ENCODE results near the gene PLVAP.
A peak's percentile ranks its signal among the peaks of the same experiment; 100 is the strongest.

PLVAP gene

DNA sequence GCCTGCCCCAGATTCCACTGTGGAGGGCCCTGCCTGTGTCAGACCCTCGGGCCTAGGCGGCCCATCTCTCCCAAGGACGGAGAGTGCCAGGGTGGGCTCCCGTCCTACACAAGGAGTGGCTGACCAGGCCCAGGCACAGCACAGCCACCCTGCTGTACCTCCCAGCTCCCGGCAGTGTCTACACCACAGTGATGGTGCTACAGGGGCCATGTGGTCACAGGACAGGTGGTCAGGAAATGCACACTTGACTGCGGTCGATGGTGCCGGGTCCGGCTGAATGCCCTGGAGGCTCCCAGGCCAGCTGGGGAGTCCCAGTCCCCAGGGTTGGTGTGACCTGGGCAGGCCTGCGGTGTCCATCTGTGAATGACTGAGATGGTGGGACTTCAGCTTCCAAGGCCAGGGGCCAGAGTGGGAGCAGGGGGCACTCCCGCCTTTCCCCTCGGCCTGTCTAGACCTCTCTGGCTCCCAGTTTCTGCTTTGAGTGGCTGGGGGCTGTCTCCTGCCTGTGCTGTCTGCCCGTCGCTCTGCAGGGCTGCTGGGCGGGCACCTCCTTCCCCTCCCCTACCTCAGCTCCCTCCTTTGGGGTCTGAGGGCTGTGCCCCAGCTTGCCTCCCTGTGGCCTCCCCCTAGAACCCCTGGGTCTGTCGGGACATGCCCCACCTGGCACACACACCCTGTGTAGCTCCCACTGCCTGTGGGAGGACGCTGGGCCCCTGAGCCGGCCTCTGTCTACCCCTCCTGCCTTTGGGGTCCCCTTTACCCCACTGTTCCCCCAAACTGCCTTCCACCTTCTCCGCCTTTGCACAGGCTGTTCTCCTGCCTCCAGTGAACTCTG is 55.3 kb downstream of the PLVAP start:
- no peak for TF ChIP-seq ZNF274 (IDR thresholded peaks at IDR 0.05; ENCODE audit: low read depth, low read length)

DNA sequence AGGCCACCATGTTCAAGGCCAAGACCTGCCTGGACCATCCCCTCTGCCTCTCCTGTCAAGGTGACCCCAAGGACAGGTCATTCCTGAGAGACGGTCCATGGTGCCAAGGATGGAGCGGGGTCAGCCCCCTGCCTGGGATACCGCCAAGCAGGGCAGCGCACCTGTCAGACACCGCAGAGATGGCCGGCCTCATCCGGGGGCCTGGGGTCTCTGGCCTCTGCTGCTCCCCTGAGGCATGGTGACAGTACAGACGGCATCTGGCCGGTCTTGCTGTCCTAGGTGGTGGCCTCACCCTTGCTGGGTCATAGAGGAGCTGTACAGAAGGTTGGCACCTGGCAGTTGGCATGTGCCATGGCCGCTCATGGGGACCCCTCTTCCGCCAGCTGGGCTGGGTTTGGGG is 56.7 kb downstream of the PLVAP start:
- no peak for TF ChIP-seq ZNF274 (IDR thresholded peaks at IDR 0.05; ENCODE audit: low read depth, low read length)
- H3K4me3 ChIP-seq (ENCODE audit: low read length): no peak overlapping the region

More for the DNA sequence above, 55.3 kb downstream of the PLVAP start:
- H3K4me3 ChIP-seq (ENCODE audit: low read length): no peak overlapping the region

GRCh38 chr19:17319473-17320238 is 57.5 kb downstream of the PLVAP start:
- no peak overlapping the region for H3K4me3 ChIP-seq (ENCODE audit: low read length)
- no peak for TF ChIP-seq ZNF274 (IDR thresholded peaks at IDR 0.05; ENCODE audit: low read depth, low read length)

GRCh38 chr19:17318966-17319365 is 58.2 kb downstream of the PLVAP start:
- TF ChIP-seq ZNF274 (IDR thresholded peaks at IDR 0.05; ENCODE audit: low read depth, low read length): no peak
- H3K4me3 ChIP-seq (ENCODE audit: low read length): no peak overlapping the region

DNA sequence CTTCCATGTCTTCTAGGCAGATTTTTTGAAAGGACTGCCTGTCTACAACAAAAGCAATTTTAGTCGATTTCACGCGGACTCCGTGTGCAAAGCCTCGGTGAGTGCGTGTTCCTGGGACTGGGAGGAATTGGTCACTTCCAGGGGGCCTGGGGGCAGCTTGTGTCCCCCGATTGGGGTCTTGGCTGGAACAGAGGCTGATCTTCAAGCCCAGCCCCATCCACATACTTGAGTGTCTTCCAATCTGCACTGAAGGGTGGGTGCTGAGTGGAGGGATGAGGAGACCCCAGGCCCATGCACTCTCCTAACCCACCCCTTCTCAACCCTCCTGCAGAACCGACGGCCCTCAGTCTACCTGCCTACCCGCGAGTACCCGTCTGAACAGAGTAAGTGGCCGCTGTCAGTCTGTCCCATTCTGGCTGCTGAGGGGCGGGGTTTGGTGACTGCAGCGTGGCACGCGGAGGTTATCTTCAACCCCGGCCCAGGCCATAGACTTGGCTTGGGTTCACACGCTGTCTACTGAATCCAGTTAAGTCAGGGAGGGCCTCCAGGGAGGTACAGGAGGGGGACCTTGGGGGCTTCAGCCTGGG is 63.0 kb downstream of the PLVAP start:
- no peak overlapping the region for H3K4me3 ChIP-seq (ENCODE audit: low read length)
- no peak for TF ChIP-seq ZNF274 (IDR thresholded peaks at IDR 0.05; ENCODE audit: low read depth, low read length)

GRCh38 chr19:17312189-17313113 is 64.7 kb downstream of the PLVAP start:
- no peak for TF ChIP-seq ZNF274 (IDR thresholded peaks at IDR 0.05; ENCODE audit: low read depth, low read length)
- no peak overlapping the region for H3K4me3 ChIP-seq (ENCODE audit: low read length)

DNA sequence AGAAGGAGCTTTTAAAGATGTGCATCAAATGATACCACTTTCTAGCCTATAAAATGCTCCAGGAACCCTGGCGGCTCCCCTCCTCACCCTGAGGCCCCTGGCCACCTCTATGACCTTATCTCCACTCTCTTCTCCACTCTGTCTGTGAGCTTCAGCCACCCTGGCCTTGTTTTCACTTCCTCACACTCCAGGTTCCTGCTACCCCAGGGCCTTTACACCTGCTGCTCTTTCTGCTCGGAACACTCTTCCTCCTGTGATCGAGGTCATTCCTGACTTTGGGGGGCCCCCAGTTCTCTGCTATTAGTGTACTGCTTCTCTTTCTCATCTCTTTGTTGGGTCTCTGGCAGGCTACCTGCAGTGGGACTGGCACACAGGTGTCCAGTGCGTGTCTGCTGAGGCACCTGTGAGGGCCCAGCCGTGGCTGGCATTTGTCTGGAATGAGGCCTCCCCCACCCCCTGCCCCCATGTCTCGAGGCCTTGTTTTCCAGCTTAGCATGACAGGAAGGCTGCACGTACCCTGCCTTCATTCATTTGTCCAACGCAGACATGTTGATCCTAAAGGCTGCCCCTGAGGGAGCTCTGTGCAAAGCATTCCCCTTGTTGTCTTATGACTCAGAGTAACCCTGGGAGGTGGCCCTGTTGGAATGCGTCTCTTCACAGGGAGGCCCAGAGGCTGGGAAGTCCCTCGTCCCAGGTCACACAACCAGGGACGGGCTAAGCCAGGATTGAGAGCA is 65.5 kb downstream of the PLVAP start:
- no peak for TF ChIP-seq ZNF274 (IDR thresholded peaks at IDR 0.05; ENCODE audit: low read depth, low read length)
- H3K4me3 ChIP-seq (ENCODE audit: low read length): no peak overlapping the region

DNA sequence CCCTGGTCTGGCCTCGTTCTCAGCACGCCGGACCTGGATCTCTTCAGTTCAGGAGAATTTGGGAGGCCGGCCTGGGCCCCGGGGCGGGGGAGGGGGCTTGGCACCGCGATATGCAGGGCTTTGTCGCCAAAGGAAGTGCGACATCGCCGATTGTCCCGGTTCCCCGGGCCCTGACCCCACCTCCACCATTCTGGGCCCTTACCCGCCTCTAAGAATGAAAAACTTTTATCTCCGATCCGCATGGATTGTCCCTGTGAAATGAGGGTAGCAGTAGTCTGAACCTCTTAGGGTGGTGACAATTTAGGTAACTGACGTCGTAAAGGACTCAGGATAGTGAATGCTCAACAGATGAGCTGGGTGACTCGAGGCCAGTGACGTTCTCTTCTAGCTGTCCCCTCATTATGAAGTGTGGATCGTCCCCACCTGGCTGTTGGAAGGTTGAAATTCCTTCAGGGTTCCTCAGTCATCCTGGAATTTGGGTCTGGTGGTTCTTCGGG is 67.1 kb downstream of the PLVAP start:
- no peak for TF ChIP-seq ZNF274 (IDR thresholded peaks at IDR 0.05; ENCODE audit: low read depth, low read length)
- H3K4me3 ChIP-seq (ENCODE audit: low read length): peak overlapping the region; percentile 73

DNA sequence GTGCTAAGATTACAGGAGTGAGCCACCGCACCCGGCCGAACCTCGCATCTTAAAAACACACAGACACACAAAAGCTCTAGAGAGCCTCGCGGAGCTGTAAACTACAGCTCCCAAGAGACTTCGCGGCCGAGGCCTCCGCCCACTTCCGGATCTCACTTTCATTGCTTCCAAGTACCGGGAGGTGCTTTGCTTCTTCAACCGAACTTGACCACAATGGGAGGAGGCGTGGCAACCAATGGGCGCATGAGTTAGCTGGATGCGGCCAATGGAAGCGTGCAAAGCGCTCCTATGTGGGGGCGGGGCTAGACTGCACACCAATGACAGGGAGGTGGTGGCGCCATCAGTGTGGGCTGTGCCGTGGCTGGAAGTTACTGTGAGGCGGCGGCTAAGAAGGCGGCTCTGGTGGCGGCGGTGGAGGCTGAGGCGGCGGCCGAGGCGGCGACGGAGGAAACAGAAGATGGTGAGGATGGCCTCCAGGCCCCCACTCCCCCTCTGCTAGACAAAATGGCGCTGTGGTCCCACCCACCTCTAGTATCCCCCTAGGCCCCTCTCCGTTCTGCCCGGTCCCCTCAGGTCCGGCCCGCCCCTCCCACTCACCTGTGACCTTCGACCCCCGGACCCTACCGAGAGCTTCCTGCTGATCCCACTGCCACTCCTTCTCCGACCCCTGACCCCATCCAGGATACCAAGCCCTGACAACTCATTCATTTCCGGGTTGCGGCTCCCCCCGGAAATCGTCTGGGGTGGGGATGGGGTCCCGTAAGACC is 67.8 kb downstream of the PLVAP start, which contains the start of gene DDA1:
Gene DDA1 (plus strand): TSS at position 366 of the 767 bp plus-strand sequence. CDS start 92 bp downstream, at position 458.
- TF ChIP-seq ZNF274 (IDR thresholded peaks at IDR 0.05; ENCODE audit: low read depth, low read length): no peak
- H3K4me3 ChIP-seq (ENCODE audit: low read length): peak within 1 kb of the TSS; percentile 73

- H3K4me3 ChIP-seq (ENCODE audit: low read length): no peak overlapping the region
- TF ChIP-seq ZNF274 (IDR thresholded peaks at IDR 0.05; ENCODE audit: low read depth, low read length): no peak
Measured at GRCh38 chr19:17307876-17308377, 69.2 kb downstream of the PLVAP start.

- peak overlapping the region; percentile 85 for H3K4me3 ChIP-seq (ENCODE audit: low read length)
- TF ChIP-seq ZNF274 (IDR thresholded peaks at IDR 0.05; ENCODE audit: low read depth, low read length): no peak
Measured at GRCh38 chr19:17306285-17306714, 70.8 kb downstream of the PLVAP start.

All from GM08714 (cell line).